ENCODE data around the gene SGMS1.

GRCh38 chr10:50275650-50276235 lies 348.0 kb downstream of the SGMS1 start:
- TF ChIP-seq CTCF (IDR thresholded peaks at IDR 0.05) = peak; percentile 71
- TF ChIP-seq EZH2 (IDR thresholded peaks at IDR 0.05; ENCODE audit: borderline replicate concordance, insufficient read depth, low read depth, low read length, poor library complexity, severe bottlenecking) = no peak
